Measurements from ENCODE around the gene SGMS1. TPM values are rescaled to one million over a fixed set of nuclear protein-coding genes. Genes with fewer than 3 reads are reported as not detected.

Gene SGMS1
- polyA plus RNA-seq, 1 donor from 2014 or later: 8.0 TPM

- no peaks in the 10 kb centered on the region for H3F3A ChIP-seq (ENCODE audit: insufficient read depth, low read length, poor library complexity, severe bottlenecking)
- H3K9me2 ChIP-seq (ENCODE audit: insufficient read depth, low read length): no peaks in the 10 kb centered on the region
- H3K27ac ChIP-seq (ENCODE audit: low read length): no peak overlapping the region
- H2AFZ ChIP-seq (ENCODE audit: low read depth, low read length): no peak overlapping the region
- H4K20me1 ChIP-seq (ENCODE audit: insufficient read depth): no peaks in the 10 kb centered on the region
- H3K4me3 ChIP-seq (ENCODE audit: low read length): no peak overlapping the region
- no peaks in the 10 kb centered on the region for H3K36me3 ChIP-seq (ENCODE audit: insufficient read depth, low read length)
- no peaks in the 10 kb centered on the region for H3K79me2 ChIP-seq (replicated peaks; ENCODE audit: insufficient read depth, low read length)
- no peak overlapping the region for H3K4me2 ChIP-seq (ENCODE audit: low read length)
- no peak for TF ChIP-seq EZH2 (IDR thresholded peaks at IDR 0.05; ENCODE audit: borderline replicate concordance, insufficient read depth, low read length, poor library complexity, severe bottlenecking)
- no peaks in the 10 kb centered on the region for H3K9me3 ChIP-seq (ENCODE audit: low read length)
- H3K9ac ChIP-seq (ENCODE audit: low read length): no peak overlapping the region
- no peaks in the 10 kb centered on the region for H3K27me3 ChIP-seq (ENCODE audit: insufficient read depth, low read depth, low read length)
Observed at GRCh38 chr10:50346942-50347341, 276.8 kb downstream of the SGMS1 start.

DNA sequence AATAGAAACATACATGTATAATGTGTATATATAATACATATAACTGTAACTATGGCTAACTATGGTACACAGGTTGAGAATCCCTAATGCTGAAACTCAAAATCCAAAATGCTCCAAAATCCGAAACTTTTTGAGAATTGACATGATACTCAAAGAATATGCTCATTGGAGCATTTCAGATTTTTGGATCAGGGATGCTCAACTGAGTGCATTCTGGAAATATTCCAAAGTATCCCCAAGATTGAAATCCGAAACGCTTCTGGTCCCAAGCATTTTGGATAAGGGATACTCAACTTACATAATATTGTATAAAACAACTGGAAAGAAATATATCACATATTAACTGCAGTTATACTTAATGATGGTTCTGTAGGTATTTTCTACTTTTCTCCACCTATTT, 278.2 kb downstream of the SGMS1 start:
- H2AFZ ChIP-seq (ENCODE audit: low read depth, low read length): no peak overlapping the region
- no peaks in the 10 kb centered on the region for H4K20me1 ChIP-seq (ENCODE audit: insufficient read depth)
- H3K9ac ChIP-seq (ENCODE audit: low read length): no peak overlapping the region
- no peaks in the 10 kb centered on the region for H3K27me3 ChIP-seq (ENCODE audit: insufficient read depth, low read depth, low read length)
- no peak overlapping the region for H3K4me3 ChIP-seq (ENCODE audit: low read length)
- H3K36me3 ChIP-seq (ENCODE audit: insufficient read depth, low read length): no peaks in the 10 kb centered on the region
- no peak overlapping the region for H3K27ac ChIP-seq (ENCODE audit: low read length)
- TF ChIP-seq, protein P1, sequence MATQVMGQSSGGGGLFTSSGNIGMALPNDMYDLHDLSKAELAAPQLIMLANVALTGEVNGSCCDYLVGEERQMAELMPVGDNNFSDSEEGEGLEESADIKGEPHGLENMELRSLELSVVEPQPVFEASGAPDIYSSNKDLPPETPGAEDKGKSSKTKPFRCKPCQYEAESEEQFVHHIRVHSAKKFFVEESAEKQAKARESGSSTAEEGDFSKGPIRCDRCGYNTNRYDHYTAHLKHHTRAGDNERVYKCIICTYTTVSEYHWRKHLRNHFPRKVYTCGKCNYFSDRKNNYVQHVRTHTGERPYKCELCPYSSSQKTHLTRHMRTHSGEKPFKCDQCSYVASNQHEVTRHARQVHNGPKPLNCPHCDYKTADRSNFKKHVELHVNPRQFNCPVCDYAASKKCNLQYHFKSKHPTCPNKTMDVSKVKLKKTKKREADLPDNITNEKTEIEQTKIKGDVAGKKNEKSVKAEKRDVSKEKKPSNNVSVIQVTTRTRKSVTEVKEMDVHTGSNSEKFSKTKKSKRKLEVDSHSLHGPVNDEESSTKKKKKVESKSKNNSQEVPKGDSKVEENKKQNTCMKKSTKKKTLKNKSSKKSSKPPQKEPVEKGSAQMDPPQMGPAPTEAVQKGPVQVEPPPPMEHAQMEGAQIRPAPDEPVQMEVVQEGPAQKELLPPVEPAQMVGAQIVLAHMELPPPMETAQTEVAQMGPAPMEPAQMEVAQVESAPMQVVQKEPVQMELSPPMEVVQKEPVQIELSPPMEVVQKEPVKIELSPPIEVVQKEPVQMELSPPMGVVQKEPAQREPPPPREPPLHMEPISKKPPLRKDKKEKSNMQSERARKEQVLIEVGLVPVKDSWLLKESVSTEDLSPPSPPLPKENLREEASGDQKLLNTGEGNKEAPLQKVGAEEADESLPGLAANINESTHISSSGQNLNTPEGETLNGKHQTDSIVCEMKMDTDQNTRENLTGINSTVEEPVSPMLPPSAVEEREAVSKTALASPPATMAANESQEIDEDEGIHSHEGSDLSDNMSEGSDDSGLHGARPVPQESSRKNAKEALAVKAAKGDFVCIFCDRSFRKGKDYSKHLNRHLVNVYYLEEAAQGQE (IDR thresholded peaks at IDR 0.05; ENCODE audit: borderline replicate concordance): no peak
- no peak for TF ChIP-seq MXI1 (conservative IDR thresholded peaks at IDR 0.05; ENCODE audit: poor library complexity, severe bottlenecking)
- TF ChIP-seq EP300 (conservative IDR thresholded peaks at IDR 0.05; ENCODE audit: poor library complexity, severe bottlenecking): no peak
- no peak for TF ChIP-seq TAF1 (IDR thresholded peaks at IDR 0.05; ENCODE audit: low read depth)
- no peak for TF ChIP-seq POLR2AphosphoS5 (IDR thresholded peaks at IDR 0.05)
- TF ChIP-seq EZH2 (IDR thresholded peaks at IDR 0.05; ENCODE audit: borderline replicate concordance, insufficient read depth, low read length, poor library complexity, severe bottlenecking): no peak
- TF ChIP-seq SMC3 (conservative IDR thresholded peaks at IDR 0.05; ENCODE audit: poor library complexity): no peak
- TF ChIP-seq RAD21 (conservative IDR thresholded peaks at IDR 0.05): no peak
- TF ChIP-seq, protein P2, sequence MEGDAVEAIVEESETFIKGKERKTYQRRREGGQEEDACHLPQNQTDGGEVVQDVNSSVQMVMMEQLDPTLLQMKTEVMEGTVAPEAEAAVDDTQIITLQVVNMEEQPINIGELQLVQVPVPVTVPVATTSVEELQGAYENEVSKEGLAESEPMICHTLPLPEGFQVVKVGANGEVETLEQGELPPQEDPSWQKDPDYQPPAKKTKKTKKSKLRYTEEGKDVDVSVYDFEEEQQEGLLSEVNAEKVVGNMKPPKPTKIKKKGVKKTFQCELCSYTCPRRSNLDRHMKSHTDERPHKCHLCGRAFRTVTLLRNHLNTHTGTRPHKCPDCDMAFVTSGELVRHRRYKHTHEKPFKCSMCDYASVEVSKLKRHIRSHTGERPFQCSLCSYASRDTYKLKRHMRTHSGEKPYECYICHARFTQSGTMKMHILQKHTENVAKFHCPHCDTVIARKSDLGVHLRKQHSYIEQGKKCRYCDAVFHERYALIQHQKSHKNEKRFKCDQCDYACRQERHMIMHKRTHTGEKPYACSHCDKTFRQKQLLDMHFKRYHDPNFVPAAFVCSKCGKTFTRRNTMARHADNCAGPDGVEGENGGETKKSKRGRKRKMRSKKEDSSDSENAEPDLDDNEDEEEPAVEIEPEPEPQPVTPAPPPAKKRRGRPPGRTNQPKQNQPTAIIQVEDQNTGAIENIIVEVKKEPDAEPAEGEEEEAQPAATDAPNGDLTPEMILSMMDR (IDR thresholded peaks at IDR 0.05; ENCODE audit: poor library complexity, severe bottlenecking): no peak
- no peaks in the 10 kb centered on the region for H3K9me3 ChIP-seq (ENCODE audit: low read length)
- no peaks in the 10 kb centered on the region for H3K9me2 ChIP-seq (ENCODE audit: insufficient read depth, low read length)
- H3F3A ChIP-seq (ENCODE audit: insufficient read depth, low read length, poor library complexity, severe bottlenecking): no peaks in the 10 kb centered on the region
- H3K79me2 ChIP-seq (replicated peaks; ENCODE audit: insufficient read depth, low read length): no peaks in the 10 kb centered on the region
- H3K4me2 ChIP-seq (ENCODE audit: low read length): no peak overlapping the region

Measured in neural cell (in vitro differentiated cells).